Neural crest cell (in vitro differentiated cells): ENCODE measurements around the gene ADIG. TPM values are rescaled to one million over a fixed set of nuclear protein-coding genes. Genes with fewer than 3 reads are reported as not detected.

Experiments used
- DNase-seq: peaks from one replicate; pipeline ENCODE4 v3.0.0; 2021; ENCODE audit warnings: low read depth, mixed read lengths, low spot score
- H3K27ac Mint-ChIP-seq: one replicate; pipeline ENCODE4 v1.8.0; 2021; ENCODE audit warnings: mild to moderate bottlenecking, mixed read lengths; ENCODE audit not compliant: unreplicated experiment
- H3K27me3 Mint-ChIP-seq: 2 replicates; pipeline ENCODE4 v1.8.0; 2021; ENCODE audit warnings: low read depth, mild to moderate bottlenecking, mixed read lengths
- H3K36me3 Mint-ChIP-seq: 2 replicates; pipeline ENCODE4 v1.8.0; 2021; ENCODE audit warnings: low read depth, mild to moderate bottlenecking, mixed read lengths
- H3K4me1 Mint-ChIP-seq: 2 replicates; pipeline ENCODE4 v1.8.0; 2021; ENCODE audit warnings: mixed read lengths
- H3K4me3 Mint-ChIP-seq: one replicate; pipeline ENCODE4 v1.8.0; 2021; ENCODE audit warnings: mild to moderate bottlenecking, mixed read lengths
- H3K9me3 Mint-ChIP-seq: 2 replicates; pipeline ENCODE4 v1.8.0; 2021; ENCODE audit warnings: mixed read lengths
- CTCF ChIP-seq: fragments of 200-600 bp; sonication (generic); conservative IDR thresholded peaks from 2 replicates; pipeline ENCODE4 v1.5.0; 2021; ENCODE audit warnings: antibody characterized with exemption, mild to moderate bottlenecking
- total RNA-seq: library from RNA; stranded (reverse); gene quantifications from 2 replicates; pipeline ENCODE4 v1.2.1, GENCODE V29; 2021

The ADIG gene
- total RNA-seq, 1 donor from 2014 or later, result not detected

- H3K4me3 Mint-ChIP-seq, result no peak overlapping the region
- peaks cover 5% of the 10 kb centered on the region for H3K4me1 Mint-ChIP-seq
- TF ChIP-seq CTCF, result no peak
- H3K9me3 Mint-ChIP-seq, result no peaks in the 10 kb centered on the region
- H3K36me3 Mint-ChIP-seq, result no peaks in the 10 kb centered on the region
- H3K27ac Mint-ChIP-seq, result no peak overlapping the region
- H3K27me3 Mint-ChIP-seq, result peaks cover 33% of the 10 kb centered on the region
- DNase-seq, result no peak
These were observed 39.4 kb downstream of the ADIG start for GRCh38 chr20:38620441-38620840.

- H3K27ac Mint-ChIP-seq, result no peak overlapping the region
- peaks cover 15% of the 10 kb centered on the region for H3K27me3 Mint-ChIP-seq
- no peaks in the 10 kb centered on the region for H3K36me3 Mint-ChIP-seq
- H3K4me1 Mint-ChIP-seq, result peaks cover 5% of the 10 kb centered on the region
- H3K4me3 Mint-ChIP-seq, result no peak overlapping the region
- no peaks in the 10 kb centered on the region for H3K9me3 Mint-ChIP-seq
- DNase-seq, result no peak
- no peak for TF ChIP-seq CTCF
These were observed 42.1 kb downstream of the ADIG start for GRCh38 chr20:38623061-38623460.

GRCh38 chr20:38624084-38624483 is 43.1 kb downstream of the ADIG start:
- H3K36me3 Mint-ChIP-seq, result no peaks in the 10 kb centered on the region
- no peak overlapping the region for H3K27ac Mint-ChIP-seq
- DNase-seq, result no peak
- no peak overlapping the region for H3K4me3 Mint-ChIP-seq
- peaks cover 9% of the 10 kb centered on the region for H3K27me3 Mint-ChIP-seq
- no peak for TF ChIP-seq CTCF
- H3K4me1 Mint-ChIP-seq, result peaks cover 5% of the 10 kb centered on the region
- no peaks in the 10 kb centered on the region for H3K9me3 Mint-ChIP-seq

GRCh38 chr20:38625896-38626295 is 44.9 kb downstream of the ADIG start:
- Mint-ChIP-seq H3K27ac (no peak overlapping the region), H3K4me3 (no peak overlapping the region), H3K36me3 (no peaks in the 10 kb centered on the region)

GRCh38 chr20:38626921-38627659 is 46.1 kb downstream of the ADIG start:
- Mint-ChIP-seq H3K4me1 (peaks cover 5% of the 10 kb centered on the region), H3K36me3 (no peaks in the 10 kb centered on the region), H3K27me3 (peaks cover 5% of the 10 kb centered on the region), H3K27ac (no peak overlapping the region), H3K9me3 (no peaks in the 10 kb centered on the region), H3K4me3 (no peak overlapping the region)
- TF ChIP-seq CTCF, result no peak
- DNase-seq, result no peak

More at GRCh38 chr20:38625896-38626295, 44.9 kb downstream of the ADIG start:
- Mint-ChIP-seq H3K9me3 (no peaks in the 10 kb centered on the region), H3K4me1 (peaks cover 5% of the 10 kb centered on the region), H3K27me3 (peaks cover 5% of the 10 kb centered on the region)
- DNase-seq, result no peak
- no peak for TF ChIP-seq CTCF
